ENCODE measurements around the gene BRD1. TPM values are rescaled to one million over a fixed set of nuclear protein-coding genes. Genes with fewer than 3 reads are reported as not detected.

BRD1 gene
- total RNA-seq, 1 experiment from 2014 or later, result 51.2 TPM

DNA sequence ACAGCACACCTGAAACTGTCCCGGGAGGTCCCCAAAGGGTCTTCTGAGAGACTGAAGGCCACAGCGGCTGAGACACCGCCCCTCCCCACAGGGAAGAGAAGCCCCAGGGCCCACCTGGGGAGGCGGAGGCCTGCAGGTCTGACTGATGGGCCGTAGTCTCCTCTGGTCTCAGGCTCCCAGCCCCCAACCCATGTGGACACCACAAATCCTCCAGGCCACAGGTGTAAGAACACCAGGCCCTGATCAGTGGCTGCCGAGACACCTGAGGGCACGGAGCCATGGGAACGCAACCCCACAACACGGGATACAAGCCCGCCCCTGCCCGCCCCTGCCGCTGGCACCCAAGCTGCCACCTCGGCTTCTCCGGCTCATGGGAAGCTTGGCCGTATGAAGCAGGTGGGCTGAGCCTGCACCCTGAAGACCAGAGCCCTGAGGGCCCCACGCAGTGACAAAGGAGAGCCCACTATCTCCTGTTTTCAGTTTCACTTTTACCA lies 46.3 kb downstream of the BRD1 start:
- intact Hi-C loops (cut with micrococcal nuclease; ENCODE audit: unreplicated experiment), result no loop called here
- H3K9me3 ChIP-seq (ENCODE audit: low read depth, low read length, poor library complexity, severe bottlenecking), result no peaks in the 10 kb centered on the region
- peaks cover 40% of the 10 kb centered on the region for H3K36me3 ChIP-seq (ENCODE audit: insufficient read depth, low read length, poor library complexity, severe bottlenecking)
- H3K27me3 ChIP-seq (replicated peaks; ENCODE audit: insufficient read depth, low read depth, low read length, poor library complexity), result no peaks in the 10 kb centered on the region
- no peak for DNase-seq (ENCODE audit: low spot score)
- no peak overlapping the region for H3K4me3 ChIP-seq (ENCODE audit: low read depth, low read length, poor library complexity, severe bottlenecking)
- CTCF ChIA-PET, result interaction anchor here (0.5 kb wide), 1 partner anchor 94 kb away, joined by 3 read pairs; no protein-coding TSS in a partner anchor
- TF ChIP-seq CTCF (conservative IDR thresholded peaks at IDR 0.05; ENCODE audit: low read depth, low read length) (no peak), EZH2 (IDR thresholded peaks at IDR 0.05; ENCODE audit: borderline replicate concordance, low read depth, low read length, poor library complexity, severe bottlenecking) (no peak)
- peaks cover 21% of the 10 kb centered on the region for H3K4me1 ChIP-seq (ENCODE audit: insufficient read depth, low read length, poor library complexity, severe bottlenecking)
- POLR2A ChIA-PET (ENCODE audit: low non-redundant PET), result no interaction called here
- peak overlapping the region; percentile 61 for H3K27ac ChIP-seq (ENCODE audit: low read depth, low read length, poor library complexity, severe bottlenecking)
- no TSS peak for BruUV-seq (replicated peaks)

- CTCF ChIA-PET, result interaction anchor here (0.5 kb wide), 1 partner anchor 95 kb away, joined by 3 read pairs; no protein-coding TSS in a partner anchor
- no peak overlapping the region for H3K4me3 ChIP-seq (ENCODE audit: low read depth, low read length, poor library complexity, severe bottlenecking)
Observed at GRCh38 chr22:49780698-49781288, 46.9 kb downstream of the BRD1 start.

DNA sequence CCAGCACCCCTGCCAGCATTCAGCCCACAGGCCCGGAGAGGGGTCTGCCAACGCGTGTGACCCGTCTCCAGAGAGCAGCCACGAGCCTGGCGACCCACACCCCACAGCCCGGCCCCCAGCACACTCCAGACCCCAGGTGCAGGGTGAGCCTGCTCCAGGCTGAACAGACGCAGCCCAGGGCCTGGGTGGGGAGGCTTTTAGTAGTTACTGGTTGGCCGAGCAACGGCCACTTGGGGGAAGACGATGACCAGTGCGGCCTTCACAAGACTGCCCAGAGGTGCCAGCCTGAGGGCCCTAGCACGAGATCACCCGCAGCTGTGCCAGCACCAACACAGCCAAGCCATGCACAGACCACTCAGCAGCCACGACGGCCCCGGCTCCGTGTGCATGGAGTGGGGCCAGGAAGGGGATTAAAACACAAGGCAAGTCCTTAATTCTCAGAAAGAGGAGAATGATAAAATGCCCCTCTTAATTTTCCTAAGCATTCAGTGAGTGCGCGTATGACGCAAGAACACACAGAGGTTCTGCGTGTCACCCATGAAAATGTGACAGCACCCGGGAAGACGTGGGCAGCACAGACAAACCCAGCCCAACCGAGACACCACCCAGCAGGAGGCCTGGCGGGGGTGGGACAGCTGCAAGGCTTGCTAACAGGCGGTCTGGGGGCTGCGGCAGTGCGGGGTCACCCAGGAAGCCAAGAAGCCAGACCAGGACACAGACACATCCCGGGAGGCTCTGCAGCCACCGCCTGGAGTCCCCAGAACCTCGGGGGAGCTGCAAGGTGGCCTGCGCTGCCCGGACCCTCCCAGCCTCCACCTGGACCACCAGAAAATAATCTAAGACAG lies 47.6 kb downstream of the BRD1 start:
- Histone ChIP-seq H3K36me3 (ENCODE audit: insufficient read depth, low read length, poor library complexity, severe bottlenecking) (peaks cover 45% of the 10 kb centered on the region), H3K27me3 (replicated peaks; ENCODE audit: insufficient read depth, low read depth, low read length, poor library complexity) (no peaks in the 10 kb centered on the region), H3K9me3 (ENCODE audit: low read depth, low read length, poor library complexity, severe bottlenecking) (no peaks in the 10 kb centered on the region), H3K4me1 (ENCODE audit: insufficient read depth, low read length, poor library complexity, severe bottlenecking) (peaks cover 21% of the 10 kb centered on the region), H3K27ac (ENCODE audit: low read depth, low read length, poor library complexity, severe bottlenecking) (peak overlapping the region; percentile 61), H3K4me3 (ENCODE audit: low read depth, low read length, poor library complexity, severe bottlenecking) (no peak overlapping the region)
- DNase-seq (ENCODE audit: low spot score), result peak; percentile 61
- BruUV-seq (replicated peaks), result no TSS peak
- TF ChIP-seq EZH2 (IDR thresholded peaks at IDR 0.05; ENCODE audit: borderline replicate concordance, low read depth, low read length, poor library complexity, severe bottlenecking) (no peak), CTCF (conservative IDR thresholded peaks at IDR 0.05; ENCODE audit: low read depth, low read length) (no peak)
- intact Hi-C loops (cut with micrococcal nuclease; ENCODE audit: unreplicated experiment), result no loop called here
- ChIA-PET POLR2A (ENCODE audit: low non-redundant PET) (no interaction called here), CTCF (no interaction called here)

More at GRCh38 chr22:49780698-49781288, 46.9 kb downstream of the BRD1 start:
- no TSS peak for BruUV-seq (replicated peaks)
- no peaks in the 10 kb centered on the region for H3K27me3 ChIP-seq (replicated peaks; ENCODE audit: insufficient read depth, low read depth, low read length, poor library complexity)
- intact Hi-C loops (cut with micrococcal nuclease; ENCODE audit: unreplicated experiment), result no loop called here
- no peak for DNase-seq (ENCODE audit: low spot score)
- H3K36me3 ChIP-seq (ENCODE audit: insufficient read depth, low read length, poor library complexity, severe bottlenecking), result peaks cover 41% of the 10 kb centered on the region
- POLR2A ChIA-PET (ENCODE audit: low non-redundant PET), result no interaction called here
- peak overlapping the region; percentile 61 for H3K27ac ChIP-seq (ENCODE audit: low read depth, low read length, poor library complexity, severe bottlenecking)
- TF ChIP-seq EZH2 (IDR thresholded peaks at IDR 0.05; ENCODE audit: borderline replicate concordance, low read depth, low read length, poor library complexity, severe bottlenecking) (no peak), CTCF (conservative IDR thresholded peaks at IDR 0.05; ENCODE audit: low read depth, low read length) (no peak)
- peaks cover 21% of the 10 kb centered on the region for H3K4me1 ChIP-seq (ENCODE audit: insufficient read depth, low read length, poor library complexity, severe bottlenecking)
- no peaks in the 10 kb centered on the region for H3K9me3 ChIP-seq (ENCODE audit: low read depth, low read length, poor library complexity, severe bottlenecking)

All from A673 (cell line).